ENCODE results near the gene SEPTIN8.
"Not testable (repeated sequence)": the region's sequence is repeated elsewhere in the genome, so short reads cannot be mapped to it uniquely, and the experiment has no call there.

DNA sequence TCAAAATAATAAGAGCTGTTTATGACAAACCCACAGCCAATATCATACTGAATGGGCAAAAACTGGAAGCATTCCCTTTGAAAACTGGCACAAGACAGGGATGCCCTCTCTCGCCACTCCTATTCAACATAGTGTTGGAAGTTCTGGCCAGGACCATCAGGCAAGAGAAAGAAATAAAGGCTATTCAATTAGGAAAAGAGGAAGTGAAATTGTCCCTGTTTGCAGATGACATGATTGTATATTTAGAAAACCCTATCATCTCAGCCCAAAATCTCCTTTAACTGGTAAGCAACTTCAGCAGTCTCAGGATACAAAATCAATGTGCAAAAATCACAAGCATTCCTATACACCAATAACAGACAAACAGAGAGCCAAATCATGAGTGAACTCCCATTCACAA, 27.2 kb upstream of the SEPTIN8 start:
- not testable (repeated sequence) for TF ChIP-seq POLR2A (IDR thresholded peaks at IDR 0.05)
- TF ChIP-seq, protein P1, sequence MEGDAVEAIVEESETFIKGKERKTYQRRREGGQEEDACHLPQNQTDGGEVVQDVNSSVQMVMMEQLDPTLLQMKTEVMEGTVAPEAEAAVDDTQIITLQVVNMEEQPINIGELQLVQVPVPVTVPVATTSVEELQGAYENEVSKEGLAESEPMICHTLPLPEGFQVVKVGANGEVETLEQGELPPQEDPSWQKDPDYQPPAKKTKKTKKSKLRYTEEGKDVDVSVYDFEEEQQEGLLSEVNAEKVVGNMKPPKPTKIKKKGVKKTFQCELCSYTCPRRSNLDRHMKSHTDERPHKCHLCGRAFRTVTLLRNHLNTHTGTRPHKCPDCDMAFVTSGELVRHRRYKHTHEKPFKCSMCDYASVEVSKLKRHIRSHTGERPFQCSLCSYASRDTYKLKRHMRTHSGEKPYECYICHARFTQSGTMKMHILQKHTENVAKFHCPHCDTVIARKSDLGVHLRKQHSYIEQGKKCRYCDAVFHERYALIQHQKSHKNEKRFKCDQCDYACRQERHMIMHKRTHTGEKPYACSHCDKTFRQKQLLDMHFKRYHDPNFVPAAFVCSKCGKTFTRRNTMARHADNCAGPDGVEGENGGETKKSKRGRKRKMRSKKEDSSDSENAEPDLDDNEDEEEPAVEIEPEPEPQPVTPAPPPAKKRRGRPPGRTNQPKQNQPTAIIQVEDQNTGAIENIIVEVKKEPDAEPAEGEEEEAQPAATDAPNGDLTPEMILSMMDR (IDR thresholded peaks at IDR 0.05): not testable (repeated sequence)
